GM19035 (cell line): ENCODE data around the gene FBLN1.

Experiments
- ATAC-seq: cut with Tn5 transposase; IDR thresholded peaks from one replicate; pipeline ENCODE4 v1.9.1; 2021; ENCODE audit not compliant: unreplicated experiment

Gene FBLN1

DNA sequence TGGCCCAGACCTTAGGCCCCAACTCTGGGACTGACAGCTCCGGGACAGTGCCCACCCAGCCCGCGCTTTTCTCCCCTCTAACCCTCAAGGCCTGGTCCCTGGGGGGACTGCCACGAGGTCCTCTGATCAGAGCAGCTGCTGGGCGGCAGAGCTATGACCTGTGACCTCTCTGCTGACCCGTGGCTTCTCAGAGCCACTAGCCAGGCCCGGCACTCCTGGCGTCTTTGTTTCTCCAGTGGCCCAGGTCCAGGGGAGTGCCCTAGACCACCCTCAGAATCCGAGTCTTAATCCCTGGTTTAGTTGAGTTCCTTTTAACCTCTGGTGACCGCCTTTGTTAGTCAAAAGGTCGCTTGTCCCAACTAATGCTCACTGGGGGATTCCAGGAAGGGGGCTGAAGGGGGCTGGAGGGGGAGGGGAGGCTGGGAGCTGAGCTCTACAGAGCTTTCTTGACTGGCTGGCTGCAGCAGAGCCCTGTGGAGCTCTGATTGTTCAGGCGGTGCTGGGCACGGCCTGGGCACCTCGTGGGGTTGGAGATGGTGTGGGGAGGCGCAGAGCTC lies 1.2 kb downstream of the FBLN1 start:
- no peak for ATAC-seq

DNA sequence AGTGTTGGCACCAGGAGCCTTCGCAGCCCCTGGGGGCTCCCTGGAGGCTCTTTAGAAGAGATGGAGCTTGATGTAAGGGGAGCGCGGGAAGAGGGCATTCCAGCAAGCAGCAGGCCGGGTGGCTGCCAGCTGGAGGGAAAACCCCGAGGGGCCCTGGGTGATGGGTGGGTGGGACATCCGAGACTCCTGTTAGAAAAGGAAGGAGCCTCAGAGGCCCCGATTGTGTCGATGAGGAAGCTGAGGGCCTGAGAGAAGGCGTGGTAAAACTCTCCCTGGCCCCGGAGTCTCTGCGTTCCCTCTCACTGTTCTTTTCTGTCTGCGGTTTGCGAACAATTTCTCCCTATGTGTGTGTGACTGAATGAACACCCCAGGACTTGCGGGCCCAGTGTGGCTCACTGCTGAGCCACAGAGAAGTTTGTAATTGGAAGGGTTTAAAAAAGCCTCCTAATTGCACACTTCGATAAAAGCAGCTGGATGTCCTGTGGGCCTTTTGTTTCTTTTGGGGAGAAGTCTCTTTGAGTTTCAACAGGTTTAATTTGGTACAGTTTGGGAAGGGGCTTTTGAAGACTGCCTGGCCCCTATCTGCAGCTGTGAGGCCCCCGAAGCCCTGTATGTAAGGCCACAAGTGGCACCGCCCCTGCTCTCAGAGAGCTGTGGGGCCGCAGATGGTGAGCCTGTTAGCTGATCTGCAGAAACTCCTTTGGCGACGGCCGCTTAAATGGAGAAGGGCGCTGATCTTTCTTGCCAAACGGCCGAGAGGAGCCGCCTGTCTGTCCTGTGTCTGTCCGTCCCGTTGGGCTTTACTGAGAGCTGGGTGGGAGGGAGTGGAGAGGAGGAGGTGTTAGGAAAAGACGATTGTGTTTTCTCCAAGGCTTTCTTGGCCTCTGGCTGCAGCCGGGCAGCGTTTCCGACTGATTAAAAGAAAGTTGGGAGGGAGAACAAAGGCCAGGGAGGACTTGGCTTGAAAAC lies 2.0 kb downstream of the FBLN1 start:
- ATAC-seq, result no peak

DNA sequence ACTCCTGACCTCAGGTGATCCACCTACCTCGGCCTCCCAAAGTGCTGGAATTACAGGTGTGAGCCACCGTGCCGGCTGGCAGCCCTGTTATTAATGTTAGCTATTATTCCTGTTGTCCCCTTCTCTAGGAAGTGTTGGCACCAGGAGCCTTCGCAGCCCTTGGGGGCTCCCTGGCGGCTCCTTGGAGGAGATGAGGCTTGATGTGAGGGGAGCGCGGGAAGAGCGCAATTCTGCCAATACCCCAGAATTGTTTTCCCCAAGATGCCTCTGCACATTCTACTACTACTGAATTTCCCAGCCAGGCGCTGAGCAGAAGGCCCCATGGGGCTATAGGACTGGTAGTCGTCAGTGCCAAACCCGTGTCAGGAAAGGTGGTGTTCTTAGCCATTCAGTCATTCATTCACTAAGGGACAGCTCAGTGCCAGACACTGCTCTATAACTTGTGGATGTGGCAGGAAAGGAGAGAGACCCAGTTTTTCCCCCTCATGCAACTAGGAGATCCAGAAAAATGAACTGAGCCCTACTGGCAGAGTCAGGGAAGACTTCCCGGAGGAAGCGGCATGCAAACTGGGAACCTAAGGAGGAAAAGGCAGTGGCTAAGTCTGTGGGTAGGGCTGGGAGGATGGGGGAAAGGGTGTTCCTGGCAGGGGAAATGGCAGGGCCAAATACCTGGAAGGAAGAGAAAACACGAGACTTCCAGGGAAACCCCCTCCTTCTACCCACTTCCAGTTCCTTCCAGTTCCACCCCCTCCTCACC lies 3.5 kb downstream of the FBLN1 start:
- ATAC-seq, result no peak

DNA sequence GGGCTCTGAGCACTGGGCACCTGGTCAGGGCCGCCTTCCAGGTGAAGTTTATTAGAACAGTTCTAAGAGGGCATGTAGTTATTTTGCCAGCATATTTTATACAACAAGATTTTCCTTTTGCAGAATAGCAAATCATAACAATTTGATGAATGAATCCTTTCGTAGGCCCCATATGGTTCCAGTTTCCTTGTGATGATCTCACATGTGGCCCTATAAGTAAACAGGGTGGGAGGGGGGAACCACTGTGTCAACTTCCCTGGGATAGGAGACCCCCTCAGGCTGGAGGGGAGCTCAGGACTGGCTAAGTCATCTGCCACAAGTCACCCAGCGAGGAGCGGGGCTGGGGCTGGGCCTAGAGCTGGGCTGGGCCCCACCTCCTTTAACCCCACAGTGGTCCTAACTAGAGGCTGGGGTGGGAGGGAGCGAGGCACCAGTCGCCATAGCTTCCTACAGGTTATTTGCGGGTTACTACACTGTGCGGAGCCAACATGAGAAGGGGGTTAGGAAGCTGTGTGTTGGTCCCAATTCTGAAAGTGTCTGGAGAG lies 4.2 kb downstream of the FBLN1 start:
- no peak for ATAC-seq

DNA sequence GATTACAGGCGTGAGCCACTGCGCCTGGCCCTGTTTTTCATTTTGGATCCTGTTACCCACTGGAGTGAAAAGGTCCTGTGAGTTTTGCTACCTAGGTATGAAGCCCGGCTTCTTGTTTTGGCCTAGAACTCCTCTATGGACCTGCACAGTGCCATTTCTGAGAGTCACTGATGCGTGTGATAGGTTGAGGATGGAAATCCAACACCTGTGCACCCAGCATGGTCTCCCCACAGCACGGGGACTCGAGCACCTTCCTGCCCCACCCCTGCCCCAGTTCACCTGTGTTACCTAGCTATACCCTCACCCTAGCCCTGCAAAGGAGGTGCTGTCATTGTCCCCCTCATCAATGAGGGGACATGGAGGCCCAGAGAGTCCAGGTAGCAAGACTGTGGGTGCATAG lies 5.1 kb downstream of the FBLN1 start:
- ATAC-seq, result no peak

DNA sequence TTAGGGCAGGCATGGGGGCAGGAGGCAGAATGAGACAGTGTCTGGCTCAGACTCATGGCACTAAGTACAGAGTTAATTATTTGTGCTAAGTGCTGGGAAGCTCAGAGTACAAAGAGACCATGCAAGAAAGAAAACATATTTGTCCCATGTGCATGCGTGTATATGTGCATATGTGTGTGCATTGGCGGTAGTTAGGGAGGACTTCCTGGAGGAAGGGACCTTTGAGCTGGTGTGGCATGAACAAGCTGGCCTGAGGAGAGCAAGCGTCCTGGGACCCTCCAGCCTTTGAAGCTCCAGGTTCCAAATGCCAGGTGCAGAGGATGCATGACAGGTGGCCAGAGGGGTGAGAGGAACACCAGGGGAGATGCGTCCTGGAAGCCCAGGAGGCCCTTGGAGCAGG lies 6.1 kb downstream of the FBLN1 start:
- no peak for ATAC-seq

DNA sequence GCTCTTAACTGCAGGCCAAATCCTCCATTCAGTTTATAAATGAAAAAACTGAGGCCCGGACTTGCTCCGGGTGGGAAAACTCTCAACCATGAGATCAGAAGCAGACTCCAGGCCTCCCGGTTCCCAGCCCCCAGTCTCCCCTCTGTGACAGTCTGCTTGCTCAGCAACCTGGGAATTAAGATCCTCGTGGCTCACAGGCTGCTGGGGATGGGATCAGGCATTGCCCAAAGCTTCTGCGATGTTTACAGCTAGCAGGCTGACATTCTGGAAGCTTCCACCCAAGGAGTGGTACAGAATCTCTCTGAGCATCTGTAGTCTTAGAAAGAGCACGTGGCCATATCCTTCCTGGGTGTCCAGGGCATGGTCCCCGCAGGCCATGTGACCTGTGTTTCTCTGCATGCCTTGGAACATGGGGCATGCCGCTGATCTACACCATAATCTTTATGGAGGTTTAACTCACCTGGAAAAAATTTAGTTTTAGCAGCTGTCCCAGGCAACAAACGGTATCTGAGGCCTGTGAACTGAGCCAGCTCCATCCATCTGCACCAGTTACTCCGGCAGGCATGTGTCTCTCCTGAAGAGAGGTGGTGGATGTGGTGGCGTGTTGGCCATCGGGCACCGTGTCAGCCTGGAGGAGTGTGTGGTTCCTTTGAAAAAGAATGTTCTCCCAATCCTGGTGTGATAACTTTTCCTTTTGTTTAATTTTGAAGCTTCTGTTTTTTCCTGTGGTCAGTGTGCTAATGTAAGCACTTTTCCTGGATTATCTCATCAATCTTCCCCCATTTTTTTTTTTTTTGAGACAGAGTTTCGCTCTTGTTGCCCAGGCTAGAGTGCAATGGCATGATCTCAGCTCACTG lies 7.9 kb downstream of the FBLN1 start:
- ATAC-seq, result no peak

DNA sequence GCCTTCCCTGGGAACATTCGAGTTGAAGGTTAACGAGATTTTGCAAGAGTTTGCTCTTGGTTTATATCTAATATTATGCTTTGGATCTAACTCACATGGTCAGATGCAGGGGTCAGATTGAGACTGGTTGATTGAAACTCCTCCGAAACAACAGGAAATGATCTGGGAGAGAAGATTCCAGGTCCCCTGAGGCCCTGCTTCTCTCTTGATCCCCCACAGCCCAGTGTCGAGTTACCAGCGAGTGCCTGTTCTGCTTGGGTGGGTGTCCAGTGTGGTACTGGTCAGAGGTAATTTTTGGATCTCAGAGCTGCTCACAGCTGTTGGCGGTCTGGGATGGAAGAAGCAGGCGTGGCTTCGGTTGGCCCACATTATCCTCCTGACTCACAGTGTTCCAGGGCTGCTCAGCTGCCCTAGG lies 9.2 kb downstream of the FBLN1 start:
- ATAC-seq, result no peak

DNA sequence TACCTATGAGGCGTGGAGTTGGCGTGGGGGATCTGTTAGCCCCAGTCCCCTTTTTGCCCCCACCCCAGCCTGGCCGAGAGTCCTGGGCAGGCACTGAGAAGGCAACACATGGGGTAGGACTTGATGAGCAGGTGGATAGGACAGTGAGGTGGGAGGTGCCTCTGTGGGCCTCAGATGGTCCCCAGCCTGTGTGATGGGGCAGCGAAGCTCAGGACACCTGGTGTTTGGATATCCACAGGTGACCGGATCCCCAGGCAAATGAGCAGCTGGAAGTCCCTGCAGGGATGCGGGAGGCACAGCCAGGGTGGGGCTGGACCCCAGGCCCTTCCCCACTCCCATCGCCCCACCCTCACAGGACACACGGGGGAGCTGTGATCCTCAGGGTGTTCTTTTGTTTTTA lies 9.7 kb downstream of the FBLN1 start:
- no peak for ATAC-seq

DNA sequence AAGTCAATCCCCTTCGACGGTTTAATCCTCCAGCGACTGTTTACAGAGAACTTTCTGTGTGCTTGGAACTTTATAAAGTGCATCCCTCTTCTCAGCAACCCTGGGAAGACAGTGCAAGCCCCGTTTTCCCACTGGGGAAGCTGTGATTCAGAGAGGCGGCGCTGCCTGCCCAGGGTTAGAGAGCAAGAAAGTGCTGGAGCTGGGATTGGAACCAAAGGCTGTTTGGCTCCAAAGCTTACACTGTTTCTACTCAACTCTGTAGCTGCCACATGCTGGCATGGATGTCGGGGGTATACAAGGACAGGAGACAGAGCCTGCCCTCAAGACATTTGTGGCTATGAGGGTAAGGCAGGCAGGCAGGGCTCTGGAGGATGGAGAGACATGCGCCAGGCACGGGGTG lies 13.0 kb downstream of the FBLN1 start:
- ATAC-seq, result no peak

DNA sequence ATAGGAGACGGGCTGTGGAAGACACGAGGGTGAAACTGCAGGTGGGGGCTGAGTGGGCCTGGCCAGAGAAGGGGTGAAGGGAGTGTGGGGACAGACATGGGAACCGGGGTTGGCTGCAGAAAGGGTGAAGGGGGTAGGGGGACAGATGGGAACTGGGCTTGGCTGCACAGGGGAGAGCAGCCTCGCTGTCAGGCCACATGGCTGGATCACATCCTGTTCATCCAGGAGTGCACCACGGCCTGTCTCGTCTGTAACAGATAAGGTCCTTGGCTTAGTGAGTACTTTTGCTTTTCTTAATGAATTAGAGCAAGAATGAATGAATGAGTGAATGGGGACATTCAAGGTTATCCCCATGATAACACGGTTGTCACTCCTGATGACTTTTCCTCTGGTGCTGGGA lies 13.5 kb downstream of the FBLN1 start:
- no peak for ATAC-seq

DNA sequence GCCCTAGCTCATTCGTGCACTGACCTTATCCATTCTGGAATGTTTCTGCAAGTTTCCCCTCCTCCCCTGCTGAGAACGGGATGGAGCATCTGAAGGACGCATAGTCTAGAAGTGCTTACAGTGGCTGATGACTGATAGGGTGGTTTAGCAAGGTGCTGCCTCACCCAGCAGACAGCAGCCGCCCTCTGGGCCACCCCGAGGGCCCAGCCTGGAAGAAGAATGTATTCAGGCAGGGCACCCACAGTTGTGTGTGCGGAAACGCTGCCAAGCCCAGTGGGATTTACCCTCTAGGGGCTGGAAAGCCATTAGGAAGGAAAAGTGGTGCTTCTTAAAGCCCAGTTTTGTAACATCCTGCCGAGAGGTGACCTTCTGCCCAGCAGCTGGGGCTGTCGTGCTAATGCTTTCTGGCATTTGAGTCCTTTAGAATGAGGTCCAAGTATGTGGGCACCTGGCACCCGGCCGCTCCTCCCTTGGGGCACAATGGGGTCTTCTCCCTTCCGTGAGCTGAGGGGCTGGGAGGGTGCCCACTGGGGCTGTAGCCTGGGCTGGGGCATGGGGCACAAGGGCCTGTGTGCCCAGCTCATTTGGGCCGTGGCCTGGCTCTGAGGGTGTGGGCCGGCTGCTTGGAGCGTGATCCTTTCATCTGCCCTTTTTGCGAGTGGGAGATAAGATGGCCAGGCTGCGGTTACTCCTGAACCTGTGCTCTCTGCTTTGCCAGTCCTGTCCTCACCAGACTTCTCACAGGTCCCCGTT lies 14.4 kb downstream of the FBLN1 start:
- no peak for ATAC-seq

DNA sequence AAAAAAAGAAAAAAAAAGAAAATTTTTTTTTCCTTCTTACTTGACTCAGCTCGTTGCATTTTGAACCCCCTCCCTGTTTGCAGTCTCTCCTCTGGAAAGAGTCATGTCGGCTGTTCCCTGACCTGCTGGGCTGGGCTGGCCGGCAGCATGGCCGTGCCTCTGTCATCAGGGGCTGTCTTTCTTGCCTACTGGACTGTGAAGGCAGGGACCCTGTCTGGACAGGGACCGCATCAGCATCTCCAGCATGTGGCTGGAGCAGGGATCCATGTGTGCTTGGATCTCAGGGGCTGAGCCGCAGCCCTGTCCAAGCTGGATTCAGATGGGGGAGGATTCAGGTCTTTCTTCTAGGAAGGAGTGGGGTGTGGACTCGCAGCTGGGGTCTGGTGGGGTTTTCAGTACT lies 15.5 kb downstream of the FBLN1 start:
- no peak for ATAC-seq

DNA sequence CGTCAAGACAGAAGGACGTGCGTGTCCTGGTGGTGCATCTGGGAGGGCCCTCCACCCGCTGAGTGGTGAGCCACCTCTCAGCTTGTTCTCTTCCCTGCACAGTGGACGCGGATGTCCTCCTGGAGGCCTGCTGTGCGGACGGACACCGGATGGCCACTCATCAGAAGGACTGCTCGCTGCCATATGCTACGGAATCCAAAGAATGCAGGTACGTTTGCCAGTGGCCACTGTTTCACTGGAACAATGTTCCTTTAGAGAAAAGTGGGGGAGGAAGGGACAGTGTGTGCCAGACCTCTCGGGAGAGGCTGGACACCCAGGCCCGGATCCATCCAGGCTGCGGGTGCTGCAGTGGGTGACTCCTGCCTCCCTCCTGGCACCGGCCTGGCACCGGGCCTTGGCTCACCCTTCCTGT lies 15.9 kb downstream of the FBLN1 start:
- no peak for ATAC-seq

DNA sequence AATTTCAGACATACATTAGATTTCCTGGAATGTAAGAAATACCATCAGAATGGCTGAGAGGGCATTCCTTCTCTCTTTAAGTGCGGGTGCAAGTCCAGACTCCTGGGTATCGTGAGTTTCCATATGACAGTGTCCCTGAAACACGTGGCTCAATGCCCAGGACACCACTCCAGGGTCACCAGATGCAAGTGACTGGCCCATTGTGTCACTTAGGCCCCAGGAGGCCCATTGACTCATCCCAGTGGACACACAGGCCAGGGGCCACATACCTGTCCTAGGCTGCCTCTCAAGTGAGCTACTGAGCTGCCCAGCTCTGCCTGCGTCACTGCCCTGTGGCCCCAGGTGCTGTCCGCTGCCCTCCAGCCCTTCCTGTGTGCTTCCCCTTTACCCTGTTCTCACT lies 18.5 kb downstream of the FBLN1 start:
- no peak for ATAC-seq

DNA sequence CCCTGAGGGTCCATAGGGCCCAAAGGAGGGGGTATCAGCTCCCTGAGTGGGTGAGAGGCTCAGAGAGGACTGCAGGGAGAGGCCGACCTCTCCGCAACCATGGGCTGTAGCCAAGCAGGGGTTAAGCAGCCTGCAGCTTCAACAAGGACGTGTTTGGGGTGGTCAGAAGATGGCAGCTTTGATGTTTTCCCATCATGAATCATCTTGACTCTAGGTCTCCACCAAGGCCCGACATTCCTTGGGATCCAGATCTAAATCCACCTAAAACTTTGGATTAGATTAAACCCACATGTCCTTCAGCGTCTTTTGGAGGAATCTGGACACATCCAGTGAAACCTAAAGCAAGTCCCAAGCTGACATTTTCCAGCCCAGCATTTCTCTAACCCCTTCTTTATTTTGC lies 19.8 kb downstream of the FBLN1 start:
- ATAC-seq, result no peak

DNA sequence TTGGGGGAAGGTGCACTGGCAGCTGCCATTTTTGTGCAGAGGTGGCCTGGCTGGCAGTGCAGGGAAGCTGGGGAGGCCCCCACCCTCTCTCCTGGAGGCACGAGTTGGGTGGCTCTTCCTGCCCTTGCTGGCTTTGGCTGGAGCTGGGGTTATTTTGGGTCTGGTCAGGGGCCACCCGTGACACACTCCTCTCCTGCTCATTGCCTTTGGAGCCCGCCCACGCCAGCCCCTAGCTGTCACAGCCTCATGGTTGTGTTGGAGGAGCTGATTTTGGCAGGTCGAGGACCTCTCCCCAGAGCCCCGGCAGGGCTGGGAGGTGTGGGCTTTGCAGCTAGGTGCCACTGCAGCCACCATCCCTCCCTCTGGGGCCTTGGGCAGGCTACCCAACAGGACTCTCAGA lies 21.5 kb downstream of the FBLN1 start:
- no peak for ATAC-seq

DNA sequence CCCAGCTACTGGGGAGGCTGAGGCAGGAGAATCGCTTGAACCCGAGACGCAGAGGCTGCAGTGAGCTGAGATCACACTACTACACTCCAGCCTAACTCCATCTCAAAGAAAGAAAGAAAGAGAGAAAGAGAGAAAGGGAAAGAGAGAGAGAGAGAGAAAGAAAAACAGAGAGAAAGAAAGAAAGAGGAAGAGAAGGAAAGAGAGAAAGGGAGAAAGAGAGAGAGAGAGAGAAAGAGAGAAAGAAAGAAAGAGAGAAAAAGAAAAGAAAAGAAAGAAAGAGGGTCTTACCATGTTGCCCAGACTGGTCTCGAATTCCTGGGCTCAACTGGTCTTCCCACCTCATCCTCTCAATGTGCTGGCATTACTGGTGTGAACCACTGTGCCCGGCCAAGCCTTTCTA lies 22.3 kb downstream of the FBLN1 start:
- no peak for ATAC-seq

DNA sequence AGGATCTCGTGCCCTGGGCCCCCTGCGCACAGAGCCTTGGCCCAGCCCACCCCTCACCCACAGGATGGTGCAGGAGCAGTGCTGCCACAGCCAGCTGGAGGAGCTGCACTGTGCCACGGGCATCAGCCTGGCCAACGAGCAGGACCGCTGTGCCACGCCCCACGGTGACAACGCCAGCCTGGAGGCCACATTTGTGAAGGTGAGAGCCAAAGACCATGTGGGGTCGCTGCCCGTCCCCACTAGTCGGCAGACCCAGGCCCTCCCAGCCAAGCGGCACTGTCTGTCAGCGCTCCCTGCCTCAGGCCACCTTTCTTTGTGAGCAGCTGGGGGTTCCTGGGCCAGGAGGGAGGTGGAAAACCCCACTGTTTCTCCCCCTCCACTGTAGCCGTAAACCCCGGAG lies 22.8 kb downstream of the FBLN1 start:
- no peak for ATAC-seq

DNA sequence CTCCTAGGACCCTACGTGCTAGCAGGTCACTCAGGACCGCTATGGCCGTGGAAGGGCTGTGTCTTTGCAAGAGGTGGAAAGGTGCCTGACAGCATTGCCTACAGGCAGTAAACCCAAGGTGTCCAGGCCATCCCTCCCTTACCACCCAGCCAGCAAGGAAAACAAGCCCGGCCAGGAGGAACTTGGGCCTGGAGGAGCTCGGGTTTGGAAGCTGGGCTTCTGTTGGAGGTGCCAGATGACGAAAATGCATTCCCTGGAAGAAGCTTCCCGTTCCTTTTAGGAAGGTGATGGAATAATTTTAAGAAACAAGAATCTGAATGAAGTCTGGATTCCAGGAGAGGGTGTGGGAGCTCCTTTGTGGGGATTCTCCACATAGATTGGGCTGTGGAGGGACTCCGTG lies 23.6 kb downstream of the FBLN1 start:
- no peak for ATAC-seq
